Large intestine (tissue), 3 donors: Measurements from ENCODE around the gene PCGF3. TPM values are rescaled to one million over a fixed set of nuclear protein-coding genes. Genes with fewer than 3 reads are reported as not detected.
A peak's percentile ranks its signal among the peaks of the same experiment; 100 is the strongest.
"Not testable (repeated sequence)": the region's sequence is repeated elsewhere in the genome, so short reads cannot be mapped to it uniquely, and the experiment has no call there.

Source experiments
- DNase-seq, 2 donors: peaks; one replicate each; pipeline versions ENCODE4 v3.0.0 to v3.0.0-alpha.2; 2013
- H3K27ac ChIP-seq: one replicate; pipeline ENCODE4 v1.5.1; 2013; ENCODE audit warnings: low read length
- H3K27me3 ChIP-seq: 2 replicates; pipeline ENCODE4 v1.6.1; 2013; ENCODE audit warnings: low read length; ENCODE audit not compliant: control insufficient read depth, insufficient read depth
- H3K36me3 ChIP-seq: 2 replicates; pipeline ENCODE4 v1.6.1; 2013; ENCODE audit warnings: low read length; ENCODE audit not compliant: control insufficient read depth, insufficient read depth
- H3K4me1 ChIP-seq: one replicate; pipeline ENCODE4 v1.6.1; 2013; ENCODE audit warnings: low read length; ENCODE audit not compliant: control insufficient read depth, insufficient read depth
- H3K4me3 ChIP-seq: one replicate; pipeline ENCODE4 v1.5.1; 2013; ENCODE audit warnings: low read length
- H3K9me3 ChIP-seq: one replicate; pipeline ENCODE4 v1.6.1; 2013; ENCODE audit warnings: mild to moderate bottlenecking, low read depth, low read length, moderate library complexity; ENCODE audit not compliant: control insufficient read depth
- WGBS: methylation state at CpG from one replicate; pipeline ENCODE4 v1.1.5; 2013; ENCODE audit warnings: low lambda C conversion rate; ENCODE audit not compliant: insufficient coverage; 5-methylcytosine and 5-hydroxymethylcytosine counted together
- polyA plus RNA-seq: library from polyadenylated mRNA; unstranded; fragments of 120-200 nt; gene quantifications from one replicate; pipeline ENCODE4 v1.2.1, GENCODE V29; 2013

PCGF3 gene
- polyA plus RNA-seq, 1 donor = 78.0 TPM

- no peaks in the 10 kb centered on the region for H3K4me1 ChIP-seq
- H3K36me3 ChIP-seq = peaks cover 61% of the 10 kb centered on the region
- H3K9me3 ChIP-seq = peaks cover 20% of the 10 kb centered on the region
- H3K27ac ChIP-seq = no peak overlapping the region
- no peak overlapping the region for H3K4me3 ChIP-seq
- no CpG with 5 or more reads among the region's 18 CpGs for WGBS
- no peaks in the 10 kb centered on the region for H3K27me3 ChIP-seq
- DNase-seq = no peak
Measured at GRCh38 chr4:733631-733980, 28.0 kb downstream of the PCGF3 start.

GRCh38 chr4:734075-734474, 28.4 kb downstream of the PCGF3 start:
- Histone ChIP-seq H3K27ac (no peak overlapping the region), H3K36me3 (peaks cover 61% of the 10 kb centered on the region)

DNA sequence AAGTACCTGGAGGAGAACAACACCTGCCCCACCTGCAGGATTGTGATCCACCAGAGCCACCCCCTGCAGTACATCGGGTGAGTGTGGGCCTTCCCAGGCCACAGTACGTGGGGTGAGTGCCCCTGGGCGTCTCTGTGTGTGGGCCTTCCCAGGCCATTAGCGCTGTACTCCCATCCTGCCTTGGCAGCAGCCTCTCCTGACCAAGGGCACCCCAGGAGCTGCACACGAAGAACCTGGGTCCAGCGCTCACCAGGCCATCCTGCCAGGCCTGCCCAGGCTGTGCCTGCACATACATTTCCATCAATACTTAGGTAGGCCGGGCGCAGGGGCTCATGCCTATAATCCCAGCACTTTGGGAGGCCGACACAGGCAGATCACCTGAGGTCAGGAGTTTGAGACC, 29.3 kb downstream of the PCGF3 start:
- no peak overlapping the region for H3K27ac ChIP-seq
- no peak for DNase-seq
- H3K27me3 ChIP-seq = no peaks in the 10 kb centered on the region
- peaks cover 12% of the 10 kb centered on the region for H3K4me1 ChIP-seq
- WGBS = no CpG with 5 or more reads among the region's 9 CpGs
- no peak overlapping the region for H3K4me3 ChIP-seq
- H3K9me3 ChIP-seq = peaks cover 20% of the 10 kb centered on the region
- H3K36me3 ChIP-seq = peaks cover 69% of the 10 kb centered on the region

More at GRCh38 chr4:734075-734474, 28.4 kb downstream of the PCGF3 start:
- Histone ChIP-seq H3K4me3 (no peak overlapping the region), H3K4me1 (peaks cover 4% of the 10 kb centered on the region), H3K27me3 (no peaks in the 10 kb centered on the region), H3K9me3 (peaks cover 20% of the 10 kb centered on the region)
- DNase-seq = no peak
- no CpG with 5 or more reads among the region's 9 CpGs for WGBS

- no peak for DNase-seq
- Histone ChIP-seq H3K4me3 (no peak overlapping the region), H3K27me3 (no peaks in the 10 kb centered on the region), H3K27ac (no peak overlapping the region), H3K9me3 (peaks cover 20% of the 10 kb centered on the region), H3K36me3 (peaks cover 73% of the 10 kb centered on the region), H3K4me1 (peaks cover 14% of the 10 kb centered on the region)
- WGBS = 100% methylated on average over 2 of the region's 8 CpGs
Measured at GRCh38 chr4:735583-735982, 30.0 kb downstream of the PCGF3 start.

DNA sequence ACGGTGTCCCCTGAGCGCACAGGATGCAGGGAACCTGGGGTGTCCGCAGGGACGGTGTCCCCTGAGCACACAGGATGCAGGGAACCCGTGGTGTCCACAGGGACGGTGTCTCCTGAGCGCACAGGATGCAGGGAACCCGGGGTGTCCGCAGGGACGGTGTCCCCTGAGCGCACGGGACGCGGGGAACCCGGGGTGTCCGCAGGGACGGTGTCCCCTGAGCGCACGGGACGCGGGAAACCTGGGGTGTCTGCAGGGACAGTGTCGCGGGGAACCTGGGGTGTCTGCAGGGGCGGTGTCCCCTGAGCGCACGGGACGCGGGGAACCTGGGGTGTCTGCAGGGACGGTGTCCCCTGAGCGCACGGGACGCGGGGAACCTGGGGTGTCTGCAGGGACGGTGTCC, 30.9 kb downstream of the PCGF3 start:
- not testable (repeated sequence) for H3K27me3 ChIP-seq, H3K4me3 ChIP-seq, DNase-seq, H3K27ac ChIP-seq
- Histone ChIP-seq H3K9me3 (peaks cover 12% of the 10 kb centered on the region), H3K4me1 (peaks cover 14% of the 10 kb centered on the region), H3K36me3 (peaks cover 70% of the 10 kb centered on the region)
- no CpG with 5 or more reads among the region's 34 CpGs for WGBS

- WGBS = no CpG with 5 or more reads among the region's 16 CpGs
- H3K27me3 ChIP-seq = no peaks in the 10 kb centered on the region
- peaks cover 14% of the 10 kb centered on the region for H3K4me1 ChIP-seq
- peaks cover 62% of the 10 kb centered on the region for H3K36me3 ChIP-seq
- peaks cover 21% of the 10 kb centered on the region for H3K9me3 ChIP-seq
- H3K4me3 ChIP-seq = no peak overlapping the region
- DNase-seq = peak; percentile 61 to 86
- H3K27ac ChIP-seq = peak overlapping the region; percentile 38
Measured at GRCh38 chr4:738781-739280, 33.2 kb downstream of the PCGF3 start.

DNA sequence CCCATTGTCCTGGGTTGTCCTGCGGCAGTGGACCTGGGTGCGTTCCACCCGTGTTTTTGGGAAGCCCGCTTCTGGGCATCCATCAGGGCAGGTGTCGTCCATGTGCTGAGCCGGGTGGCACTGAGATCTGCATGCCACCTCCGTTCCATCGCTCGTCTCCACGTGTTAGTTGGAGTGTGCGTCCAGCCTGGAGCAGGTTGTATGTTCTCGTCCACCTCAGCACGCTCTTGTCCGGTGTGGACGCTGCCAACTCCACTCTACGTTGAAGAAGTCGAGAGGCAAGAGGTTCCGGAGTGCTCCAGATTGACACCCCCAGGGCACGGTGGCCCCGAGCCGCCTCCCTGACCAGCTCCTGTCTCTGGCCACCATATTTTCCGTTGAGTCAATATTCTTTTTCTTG, 33.9 kb downstream of the PCGF3 start:
- no peak for DNase-seq
- H3K4me1 ChIP-seq = peaks cover 14% of the 10 kb centered on the region
- peaks cover 61% of the 10 kb centered on the region for H3K36me3 ChIP-seq
- peaks cover 21% of the 10 kb centered on the region for H3K9me3 ChIP-seq
- peak overlapping the region; percentile 32 for H3K27ac ChIP-seq
- 100% methylated on average over 1 of the region's 22 CpGs for WGBS
- H3K4me3 ChIP-seq = no peak overlapping the region
- H3K27me3 ChIP-seq = no peaks in the 10 kb centered on the region

- no peak for DNase-seq
- Histone ChIP-seq H3K4me1 (peaks cover 14% of the 10 kb centered on the region), H3K27me3 (no peaks in the 10 kb centered on the region), H3K27ac (no peak overlapping the region), H3K36me3 (peaks cover 57% of the 10 kb centered on the region), H3K9me3 (peaks cover 21% of the 10 kb centered on the region), H3K4me3 (no peak overlapping the region)
- no CpG with 5 or more reads among the region's 12 CpGs for WGBS
Measured at GRCh38 chr4:740011-740410, 34.4 kb downstream of the PCGF3 start.

GRCh38 chr4:740656-741282, 35.1 kb downstream of the PCGF3 start:
- H3K9me3 ChIP-seq = peaks cover 21% of the 10 kb centered on the region
- no peaks in the 10 kb centered on the region for H3K27me3 ChIP-seq
- peaks cover 14% of the 10 kb centered on the region for H3K4me1 ChIP-seq
- 100% methylated on average over 2 of the region's 19 CpGs for WGBS
- no peak for DNase-seq
- H3K36me3 ChIP-seq = peaks cover 49% of the 10 kb centered on the region
- no peak overlapping the region for H3K4me3 ChIP-seq
- no peak overlapping the region for H3K27ac ChIP-seq

GRCh38 chr4:742096-742741, 36.6 kb downstream of the PCGF3 start:
- H3K36me3 ChIP-seq = peaks cover 41% of the 10 kb centered on the region
- no peak for DNase-seq
- peaks cover 14% of the 10 kb centered on the region for H3K9me3 ChIP-seq
- WGBS = no CpG with 5 or more reads among the region's 21 CpGs
- no peak overlapping the region for H3K4me3 ChIP-seq
- H3K27ac ChIP-seq = no peak overlapping the region
- peaks cover 14% of the 10 kb centered on the region for H3K4me1 ChIP-seq
- H3K27me3 ChIP-seq = no peaks in the 10 kb centered on the region
